NCI-H128 (cell line): ENCODE results near the gene TBX21.

Experiments used
- DNase-seq: peaks from one replicate; lab custom pipeline; 2025; ENCODE audit not compliant: unreplicated experiment; lab: John Stamatoyannopoulos, UW

Gene TBX21, protein sequence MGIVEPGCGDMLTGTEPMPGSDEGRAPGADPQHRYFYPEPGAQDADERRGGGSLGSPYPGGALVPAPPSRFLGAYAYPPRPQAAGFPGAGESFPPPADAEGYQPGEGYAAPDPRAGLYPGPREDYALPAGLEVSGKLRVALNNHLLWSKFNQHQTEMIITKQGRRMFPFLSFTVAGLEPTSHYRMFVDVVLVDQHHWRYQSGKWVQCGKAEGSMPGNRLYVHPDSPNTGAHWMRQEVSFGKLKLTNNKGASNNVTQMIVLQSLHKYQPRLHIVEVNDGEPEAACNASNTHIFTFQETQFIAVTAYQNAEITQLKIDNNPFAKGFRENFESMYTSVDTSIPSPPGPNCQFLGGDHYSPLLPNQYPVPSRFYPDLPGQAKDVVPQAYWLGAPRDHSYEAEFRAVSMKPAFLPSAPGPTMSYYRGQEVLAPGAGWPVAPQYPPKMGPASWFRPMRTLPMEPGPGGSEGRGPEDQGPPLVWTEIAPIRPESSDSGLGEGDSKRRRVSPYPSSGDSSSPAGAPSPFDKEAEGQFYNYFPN

DNA sequence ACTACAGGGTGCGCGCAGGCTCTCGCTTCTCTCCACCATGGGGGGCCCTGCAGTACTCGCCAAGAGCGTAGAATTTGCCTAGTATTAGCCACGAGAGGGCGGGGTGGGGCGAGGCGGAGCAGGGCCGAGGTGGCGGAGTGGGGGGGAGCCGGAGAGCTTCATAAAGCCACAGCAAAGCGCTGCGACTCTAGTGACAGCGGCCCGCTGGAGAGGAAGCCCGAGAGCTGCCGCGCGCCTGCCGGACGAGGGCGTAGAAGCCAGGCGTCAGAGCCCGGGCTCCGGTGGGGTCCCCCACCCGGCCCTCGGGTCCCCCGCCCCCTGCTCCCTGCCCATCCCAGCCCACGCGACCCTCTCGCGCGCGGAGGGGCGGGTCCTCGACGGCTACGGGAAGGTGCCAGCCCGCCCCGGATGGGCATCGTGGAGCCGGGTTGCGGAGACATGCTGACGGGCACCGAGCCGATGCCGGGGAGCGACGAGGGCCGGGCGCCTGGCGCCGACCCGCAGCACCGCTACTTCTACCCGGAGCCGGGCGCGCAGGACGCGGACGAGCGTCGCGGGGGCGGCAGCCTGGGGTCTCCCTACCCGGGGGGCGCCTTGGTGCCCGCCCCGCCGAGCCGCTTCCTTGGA, at the start of gene TBX21:
TBX21 (plus strand) TSS at position 190 of the 627 bp plus-strand sequence; CDS start at position 409, 219 bp downstream.
- no peak for DNase-seq

DNA sequence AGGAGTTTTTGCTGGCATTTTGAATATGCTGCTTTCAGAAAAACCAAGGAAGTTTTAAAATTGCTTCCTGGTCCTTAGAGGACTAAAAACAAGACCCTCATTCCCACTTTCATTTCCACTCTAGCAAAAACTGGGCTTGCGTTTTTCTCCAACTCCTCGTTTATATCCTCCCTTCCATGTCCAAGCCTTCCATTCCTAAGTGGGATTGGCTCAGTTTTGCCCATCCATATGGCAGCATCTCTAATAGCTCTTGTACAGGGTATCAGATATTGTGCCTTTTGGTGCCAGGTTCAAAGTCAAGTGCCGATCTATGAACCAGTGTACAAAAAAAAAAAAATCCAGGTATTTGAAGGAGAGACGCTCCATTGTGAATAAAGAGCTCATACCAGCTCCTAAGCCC, 49.0 kb upstream of the TBX21 start:
- DNase-seq, result no peak

DNA sequence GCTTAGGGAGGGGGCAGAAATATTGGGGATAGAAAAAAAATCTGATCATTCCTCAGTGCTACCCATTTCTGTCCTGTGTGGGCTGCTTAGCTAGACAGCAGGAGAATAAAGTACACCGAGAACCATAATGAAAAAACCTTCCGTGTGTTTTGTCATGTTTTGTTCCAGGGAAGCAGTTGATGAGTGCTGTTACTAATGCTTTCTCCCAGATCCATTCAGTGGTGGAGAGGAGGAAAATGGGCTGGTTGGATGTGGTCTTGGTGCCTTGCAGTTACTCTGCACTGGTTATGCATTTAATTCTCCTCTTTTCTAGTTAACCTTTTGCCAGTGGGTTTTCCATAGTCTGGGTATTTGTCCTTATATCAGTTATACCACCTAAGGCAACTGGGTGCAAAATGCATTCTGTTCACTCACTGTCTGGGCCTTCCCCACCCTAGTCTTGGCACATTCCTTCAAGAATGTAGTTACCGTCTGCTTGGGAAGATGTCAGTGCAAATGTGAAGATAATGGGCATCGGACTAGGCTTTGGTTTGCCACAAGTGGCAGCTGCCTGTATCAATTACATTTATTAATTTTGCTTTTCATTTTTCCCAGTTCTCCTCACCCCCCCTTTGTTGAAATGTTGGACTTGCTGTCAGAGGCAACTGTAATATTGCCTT, 48.4 kb upstream of the TBX21 start:
- no peak for DNase-seq

DNA sequence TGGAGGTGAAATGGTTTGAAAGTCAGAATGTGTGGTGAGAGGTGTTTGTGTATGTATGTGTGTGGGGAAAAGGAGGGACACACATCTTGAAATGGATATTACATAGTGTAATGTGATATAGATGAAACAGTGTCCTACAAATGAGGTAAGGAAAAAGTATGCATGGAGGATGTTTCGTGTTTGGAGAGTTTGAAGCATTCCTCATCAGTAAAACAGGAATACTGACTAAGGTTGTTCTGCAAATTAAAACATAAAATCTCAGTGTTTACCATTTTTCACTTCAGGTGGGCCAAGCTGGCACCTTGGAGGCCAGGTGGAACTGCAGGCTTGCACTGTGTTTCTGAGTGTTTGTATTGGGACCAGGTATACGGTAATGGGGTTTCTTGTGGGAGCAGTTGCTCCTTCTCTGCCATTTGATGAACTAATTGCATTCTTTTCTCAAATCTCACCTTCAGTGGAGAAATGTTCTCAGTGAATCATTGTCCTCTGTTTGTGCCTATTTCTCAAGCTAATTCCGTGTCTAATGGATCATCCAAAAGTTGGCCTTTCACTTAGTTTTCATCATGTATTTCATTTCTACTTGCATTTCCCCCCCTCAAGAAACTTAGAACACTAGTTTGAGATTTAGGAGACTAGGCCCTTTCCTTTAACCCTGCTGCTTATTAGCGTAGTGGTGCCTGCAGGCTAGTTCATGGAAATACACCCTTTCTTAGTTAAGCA, 47.3 kb upstream of the TBX21 start:
- DNase-seq, result no peak

DNA sequence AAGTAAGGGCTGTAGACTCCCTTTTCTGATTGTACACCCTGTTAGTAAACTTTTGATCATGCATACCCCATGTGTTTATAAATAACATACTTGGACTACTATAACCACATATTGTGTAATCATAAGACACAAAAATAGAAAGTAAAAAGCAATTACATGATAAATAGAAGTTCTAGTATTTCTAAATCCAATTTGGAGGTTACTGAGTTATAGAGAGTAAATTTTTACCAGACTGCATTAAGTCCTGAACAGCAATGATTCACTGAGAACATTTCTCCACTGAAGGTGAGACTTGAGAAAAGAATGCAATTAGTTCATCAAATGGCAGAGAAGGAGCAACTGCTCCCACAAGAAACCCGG, 46.8 kb upstream of the TBX21 start:
- no peak for DNase-seq

DNA sequence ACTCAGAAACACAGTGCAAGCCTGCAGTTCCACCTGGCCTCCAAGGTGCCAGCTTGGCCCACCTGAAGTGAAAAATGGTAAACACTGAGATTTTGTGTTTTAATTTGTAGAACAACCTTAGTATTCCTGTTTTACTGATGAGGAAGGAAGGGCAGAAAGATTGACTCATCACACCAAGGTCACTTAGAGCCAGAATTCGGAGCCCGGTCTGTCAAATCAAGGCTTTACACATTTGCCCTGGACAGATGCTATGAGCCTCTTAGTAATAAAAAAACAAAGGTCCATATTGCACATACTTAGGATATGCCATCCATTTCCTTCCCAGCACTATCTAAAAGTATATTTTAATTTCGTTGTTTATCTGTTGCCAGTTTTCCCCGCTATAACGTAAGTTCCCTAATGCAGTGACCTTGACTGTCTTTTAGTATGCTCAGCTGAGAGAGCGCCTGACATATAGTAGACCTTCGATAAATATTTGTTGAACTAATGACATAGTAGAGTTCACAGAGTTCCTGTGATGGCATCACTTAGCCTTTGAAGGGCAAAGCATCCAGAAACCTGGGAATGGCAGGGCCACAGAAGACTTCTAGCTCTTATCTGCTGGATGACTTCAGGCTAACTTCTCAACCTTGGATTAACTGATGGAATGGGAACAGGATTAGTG, 46.2 kb upstream of the TBX21 start:
- no peak for DNase-seq

DNA sequence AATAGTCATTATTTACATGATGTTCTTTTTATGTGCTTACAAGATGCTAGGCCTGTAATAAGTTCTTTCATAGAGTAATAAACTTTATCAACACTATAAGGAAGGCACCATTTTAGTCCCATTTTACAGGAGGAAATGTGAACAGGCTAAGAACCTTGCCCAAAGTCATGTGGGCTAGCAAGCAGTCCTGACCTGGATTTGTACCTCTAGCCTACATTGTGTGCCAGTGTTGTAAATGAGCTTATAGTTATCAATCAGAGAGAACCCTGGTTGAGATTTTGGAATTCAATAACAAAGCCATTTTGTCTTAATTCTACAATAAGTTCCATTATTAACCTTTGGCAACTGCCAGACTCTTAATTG, 45.7 kb upstream of the TBX21 start:
- no peak for DNase-seq

DNA sequence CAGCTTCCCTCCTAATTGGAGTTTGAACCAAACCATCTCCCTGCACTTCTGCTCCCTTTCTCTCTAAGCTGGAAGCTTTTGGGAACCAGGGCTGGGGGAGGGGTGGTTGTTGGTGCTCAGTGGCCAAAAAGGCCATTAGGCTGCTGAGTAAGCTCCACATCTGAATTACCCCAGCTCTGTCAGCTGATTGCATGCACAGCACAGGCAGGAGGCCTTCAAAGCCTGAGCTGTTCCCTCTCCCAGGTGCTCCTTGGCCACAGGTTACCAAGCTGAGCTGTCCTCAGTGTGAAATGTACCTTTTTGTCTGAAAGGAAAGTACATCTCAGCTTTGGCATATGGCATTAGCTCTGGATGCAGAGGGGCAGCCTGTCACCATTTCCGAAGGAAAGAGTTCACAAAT, 45.3 kb upstream of the TBX21 start:
- no peak for DNase-seq

DNA sequence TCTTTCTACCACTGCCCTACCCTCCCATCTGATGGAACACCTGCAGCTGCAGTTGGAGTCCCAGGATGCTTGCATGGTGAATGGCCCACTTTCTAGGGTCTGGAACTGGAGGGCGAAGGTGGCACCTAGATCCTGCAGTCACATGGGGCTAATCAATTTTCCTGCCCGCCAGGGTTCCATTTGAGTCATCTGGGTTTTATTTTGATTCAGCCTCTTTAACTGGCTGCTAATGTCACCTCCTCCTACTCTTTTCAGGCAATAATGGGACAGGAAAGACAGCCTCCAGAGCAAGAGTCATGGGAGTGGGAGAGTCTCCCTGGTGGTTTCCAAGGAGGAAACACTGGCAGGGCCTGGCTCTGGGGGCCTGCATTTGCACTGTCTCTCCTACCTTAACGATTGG, 42.9 kb upstream of the TBX21 start:
- no peak for DNase-seq

DNA sequence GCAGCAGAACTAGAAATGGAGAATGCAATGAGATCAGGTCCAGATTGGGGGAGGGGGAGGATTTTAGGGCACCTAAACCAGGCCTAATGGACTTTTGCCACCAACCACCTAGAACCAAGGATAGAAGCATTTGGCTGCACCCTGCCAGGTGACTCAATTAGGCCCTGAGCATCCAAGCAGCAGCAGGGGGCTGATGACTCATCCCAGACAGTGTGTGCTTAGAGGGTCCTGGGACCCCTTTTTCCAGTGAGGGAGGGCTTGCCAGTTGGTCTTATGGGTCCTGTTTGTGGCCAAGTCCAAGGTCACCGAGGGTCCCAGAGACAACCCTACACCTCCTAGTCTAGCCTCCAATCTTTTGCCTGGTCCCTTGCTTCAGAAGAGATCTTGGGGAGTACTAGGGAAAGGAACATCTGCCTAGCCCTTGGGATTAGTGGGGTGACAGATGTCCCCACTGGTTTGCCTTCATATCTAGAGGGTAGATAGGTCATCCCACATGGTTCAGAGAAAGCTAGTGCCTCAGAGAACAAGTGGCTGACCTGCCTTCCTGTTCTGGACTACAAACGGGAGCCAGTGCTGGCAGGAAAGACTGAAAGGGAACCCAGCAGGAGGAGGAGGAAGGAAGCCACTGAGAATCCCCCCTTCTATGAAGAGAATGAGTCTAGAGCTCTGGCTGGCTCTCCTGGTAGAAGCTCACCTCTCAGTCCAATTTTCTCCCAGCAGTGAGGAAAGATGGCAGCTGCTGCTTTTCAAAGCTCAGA, 40.7 kb upstream of the TBX21 start:
- DNase-seq, result no peak

DNA sequence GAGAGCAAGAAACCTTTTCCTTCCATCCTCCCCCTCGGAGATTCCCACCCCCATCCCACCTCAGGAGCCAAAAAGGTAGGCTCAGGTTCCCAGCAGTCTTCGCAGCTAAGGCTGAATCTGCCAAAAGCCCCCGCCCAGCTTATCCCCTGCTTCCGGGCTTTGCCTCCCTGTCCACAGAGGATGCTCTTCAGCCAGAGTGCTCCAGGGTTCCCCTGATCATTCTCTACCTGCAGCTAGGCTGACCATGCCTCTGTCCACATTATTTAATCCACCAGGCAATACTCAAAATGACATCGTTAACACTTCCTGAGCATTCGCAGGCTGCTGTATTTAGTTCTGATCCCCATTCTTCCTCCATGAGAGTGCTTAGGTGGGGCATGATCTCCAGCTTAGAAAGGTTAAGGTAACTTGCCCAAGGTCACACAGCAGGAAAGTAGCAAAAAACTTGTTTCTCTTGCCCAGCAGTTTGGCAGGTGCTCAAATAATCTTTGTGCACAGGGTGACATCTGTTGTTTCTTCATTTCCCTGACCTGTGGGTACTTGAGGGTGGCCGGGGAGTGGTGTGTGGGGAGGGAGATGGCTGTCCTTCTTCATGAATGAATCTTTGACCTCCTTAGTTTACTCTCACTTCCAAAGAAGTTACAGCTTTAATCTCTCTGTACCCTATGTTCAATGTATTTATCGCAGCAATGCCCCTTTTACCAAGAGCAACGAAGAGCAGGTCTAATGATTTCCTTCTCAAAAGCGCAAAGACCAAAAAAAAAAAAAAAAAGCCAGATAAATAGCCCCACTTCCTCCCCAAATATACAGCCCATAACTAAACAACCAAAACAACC, 39.9 kb upstream of the TBX21 start:
- DNase-seq, result no peak

DNA sequence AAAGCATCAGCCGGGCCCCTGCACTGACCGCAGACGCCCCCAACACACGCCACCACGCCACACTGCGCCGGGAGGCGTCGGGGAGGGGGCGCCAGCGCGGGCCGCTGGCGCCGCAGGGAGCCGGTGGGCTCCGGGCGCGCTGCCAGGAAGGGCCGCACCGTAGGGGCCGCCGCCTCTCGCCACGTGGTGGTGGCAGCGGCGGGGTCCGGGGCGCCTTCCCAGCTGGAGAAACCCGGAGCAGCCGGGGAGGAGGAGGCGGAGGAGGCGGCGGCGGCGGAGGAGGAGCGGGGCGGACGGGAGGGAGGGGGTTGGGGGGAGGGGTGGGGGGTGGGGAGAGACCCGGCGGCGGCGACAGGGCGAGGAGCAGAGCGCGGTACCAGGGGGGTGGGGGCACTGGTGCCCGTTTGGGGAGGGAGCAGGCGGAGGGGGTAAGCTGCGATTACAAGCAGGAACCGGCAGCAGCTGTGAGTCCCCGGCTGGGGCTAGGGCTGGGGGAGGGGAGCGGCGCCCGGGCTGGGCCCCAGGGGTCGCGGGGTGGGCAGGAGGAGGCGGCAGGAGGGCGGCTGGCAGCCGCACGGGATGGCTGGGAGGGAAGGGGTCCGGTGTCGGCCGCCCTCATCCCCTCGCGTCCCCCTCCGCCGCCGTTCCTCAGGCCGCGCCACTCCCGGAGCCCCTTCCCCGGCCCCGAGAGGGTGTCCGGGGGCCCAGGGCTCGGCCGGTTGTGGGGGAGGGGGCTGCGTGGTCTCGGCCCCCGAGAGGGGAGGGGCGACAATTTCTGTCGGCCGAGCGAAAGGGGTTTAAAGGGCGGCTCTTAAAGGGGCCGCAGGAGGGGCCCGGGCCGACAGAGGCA, 39.1 kb upstream of the TBX21 start, which contains the start of gene TBKBP1:
TBKBP1 (plus strand) TSS at position 431 of the 850 bp plus-strand sequence. CDS start 1,952 bp downstream, outside the sequence.
- no peak for DNase-seq

DNA sequence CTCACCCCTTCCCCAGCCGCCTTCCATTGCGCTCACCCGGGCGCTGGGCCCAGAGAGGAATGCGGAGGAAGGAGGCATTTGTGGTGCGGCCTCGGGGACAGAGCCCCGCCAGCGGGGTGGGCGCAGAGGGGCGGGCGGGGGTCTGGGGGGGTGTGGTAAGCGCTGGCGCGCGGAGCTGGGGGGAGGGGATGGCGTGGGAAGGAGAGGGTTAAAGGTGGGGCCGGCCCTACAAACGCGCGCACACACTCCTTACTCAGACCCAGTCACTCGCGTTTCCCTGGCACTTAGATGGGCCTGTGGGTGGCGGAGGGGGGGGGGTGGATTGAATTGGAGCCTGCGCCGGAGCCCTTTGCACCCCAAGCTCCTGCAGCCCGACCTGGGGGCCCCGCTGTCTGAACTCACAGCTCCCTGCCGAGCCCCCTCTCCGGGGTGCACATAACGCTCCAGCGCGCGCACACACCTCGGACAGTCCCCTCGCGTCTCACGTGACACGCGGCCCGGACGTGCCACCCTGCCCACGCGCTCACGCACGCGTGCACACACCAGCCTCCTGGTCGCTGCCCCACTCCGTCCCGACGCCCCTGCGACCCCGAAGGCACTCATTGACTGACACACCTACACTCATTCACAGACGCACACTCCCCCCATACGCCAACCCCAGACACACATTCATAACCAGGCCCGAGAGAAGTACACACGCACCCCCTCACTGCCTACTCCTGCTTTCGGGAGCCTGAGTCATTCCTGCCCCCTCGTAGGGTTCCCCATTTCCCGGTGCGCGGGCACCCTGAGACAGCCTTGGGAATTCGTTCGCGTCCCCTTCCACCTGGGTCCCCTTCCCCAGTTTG, 38.2 kb upstream of the TBX21 start:
- no peak for DNase-seq

DNA sequence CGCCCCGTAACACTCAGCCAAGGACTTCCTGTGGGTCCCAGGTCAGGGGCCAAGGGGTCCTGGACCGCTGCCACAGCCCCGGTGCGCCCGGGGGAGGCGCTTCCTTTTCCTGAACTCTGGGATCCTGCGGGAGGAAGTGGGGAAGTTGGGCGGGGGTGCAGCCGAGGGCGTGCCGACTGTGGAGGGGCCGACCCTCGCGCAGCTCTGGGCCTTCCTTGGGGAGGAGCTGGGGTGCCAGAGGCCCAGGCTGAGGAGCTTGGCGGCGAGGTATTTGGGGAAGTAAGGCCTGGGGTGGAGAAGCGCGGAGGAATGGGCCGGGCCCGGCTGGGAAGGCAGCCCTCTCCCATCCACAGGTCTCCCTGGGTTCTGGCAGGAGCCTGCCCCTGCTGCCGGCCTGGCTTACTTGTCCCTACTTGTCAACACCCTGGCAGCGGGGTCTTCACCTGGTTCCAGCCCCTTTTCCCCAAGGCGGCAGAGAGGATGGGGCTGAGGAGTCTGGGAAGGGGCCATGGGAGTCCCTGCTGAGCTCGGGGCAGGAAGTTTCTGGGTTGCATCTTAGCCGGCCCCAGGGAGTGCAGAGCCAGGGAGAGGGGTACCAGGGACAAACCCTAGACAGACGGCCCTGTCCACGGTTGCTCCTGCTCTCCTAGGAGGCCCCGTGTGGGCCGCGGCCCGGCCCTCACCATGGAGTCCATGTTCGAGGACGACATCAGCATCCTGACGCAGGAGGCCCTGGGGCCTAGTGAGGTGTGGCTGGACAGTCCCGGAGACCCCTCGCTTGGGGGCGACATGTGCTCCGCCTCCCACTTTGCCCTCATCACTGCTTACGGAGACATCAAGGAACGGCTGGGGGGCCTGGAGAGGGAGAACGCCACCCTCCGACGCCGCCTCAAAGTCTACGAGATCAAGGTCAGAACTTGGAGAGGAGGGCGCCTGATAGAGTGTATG, 37.3 kb upstream of the TBX21 start:
- DNase-seq, result no peak

DNA sequence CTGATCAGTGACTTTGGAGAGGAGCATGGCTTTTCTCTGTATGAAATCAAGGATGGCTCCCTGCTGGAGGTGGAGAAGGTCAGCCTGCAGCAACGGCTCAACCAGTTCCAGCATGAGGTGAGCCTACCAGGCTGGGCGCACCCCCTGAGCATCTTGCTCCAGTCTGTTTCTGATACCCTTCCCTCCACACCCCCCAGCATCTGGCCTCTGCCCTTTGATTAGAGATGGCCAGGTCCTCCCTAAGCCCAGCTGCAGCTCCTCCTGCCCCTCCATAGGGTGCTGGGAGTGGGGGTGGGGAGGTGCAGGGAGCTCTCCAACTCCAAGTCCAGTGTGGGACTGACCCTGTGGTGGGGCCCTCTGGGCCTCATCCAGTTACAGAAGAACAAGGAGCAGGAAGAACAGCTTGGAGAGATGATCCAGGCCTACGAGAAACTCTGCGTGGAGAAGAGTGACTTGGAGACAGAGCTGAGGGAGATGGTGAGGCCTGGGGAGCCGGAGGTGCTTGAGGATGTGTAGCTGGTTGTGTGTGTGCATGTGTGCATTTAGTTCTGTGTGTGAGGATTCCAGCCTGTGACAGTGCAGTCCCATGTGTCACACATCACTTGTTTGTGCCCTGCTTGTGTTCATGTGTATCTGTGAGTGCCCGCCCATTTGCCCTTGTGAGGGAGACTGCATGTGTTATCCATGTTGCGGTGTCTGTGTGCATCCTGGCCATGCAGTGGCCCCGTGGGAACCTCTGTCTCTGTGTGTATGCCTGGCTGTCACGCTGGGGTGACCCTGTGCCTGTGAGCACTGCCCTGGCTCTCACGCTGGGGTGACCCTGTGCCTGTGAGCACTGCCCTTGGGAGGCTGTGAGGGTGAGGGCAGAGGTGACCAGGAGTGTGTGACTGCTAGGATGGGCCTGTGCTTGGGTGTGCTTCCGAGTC, 36.1 kb upstream of the TBX21 start:
- no peak for DNase-seq
